Trophoblast cell (in vitro differentiated cells and primary cell): ENCODE results near the gene AATK.

ENCODE experiments used
- DNase-seq, 2 donors: peaks; one replicate each; pipeline ENCODE4 v3.0.0-alpha.2; 2016
- H2AFZ ChIP-seq: 2 replicates; pipeline ENCODE4 v1.6.1; 2013; ENCODE audit warnings: low read length, moderate library complexity, mild to moderate bottlenecking; ENCODE audit not compliant: insufficient read depth, poor library complexity
- H2AK5ac ChIP-seq: 2 replicates; pipeline ENCODE4 v1.6.1; 2013; ENCODE audit warnings: mild to moderate bottlenecking, low read length
- H2BK120ac ChIP-seq: 2 replicates; pipeline ENCODE4 v1.6.1; 2013; ENCODE audit warnings: low read length, mild to moderate bottlenecking, moderate library complexity; ENCODE audit not compliant: insufficient read depth, poor library complexity
- H2BK12ac ChIP-seq: 2 replicates; pipeline ENCODE4 v1.6.1; 2013; ENCODE audit warnings: mild to moderate bottlenecking, low read length, moderate library complexity
- H2BK5ac ChIP-seq: 2 replicates; pipeline ENCODE4 v1.6.1; 2013; ENCODE audit warnings: low read length, low read depth, moderate library complexity, mild to moderate bottlenecking; ENCODE audit not compliant: poor library complexity
- H3K14ac ChIP-seq: 2 replicates; pipeline ENCODE4 v1.6.1; 2013; ENCODE audit warnings: mild to moderate bottlenecking, low read length
- H3K18ac ChIP-seq: 2 replicates; pipeline ENCODE4 v1.6.1; 2013; ENCODE audit warnings: mild to moderate bottlenecking, low read length
- H3K23ac ChIP-seq: 2 replicates; pipeline ENCODE4 v1.6.1; 2013; ENCODE audit warnings: low read length
- H3K27ac ChIP-seq: 2 replicates; pipeline ENCODE4 v1.5.1; 2013; ENCODE audit warnings: low read depth, mild to moderate bottlenecking, inconsistent platforms, low read length, moderate library complexity
- H3K27me3 ChIP-seq: 2 replicates; pipeline ENCODE4 v1.6.1; 2013; ENCODE audit warnings: inconsistent platforms, mild to moderate bottlenecking, low read length, moderate library complexity; ENCODE audit not compliant: insufficient read depth
- H3K36me3 ChIP-seq, 2 experiments: 1 replicate in 1 of 2; 2 replicates in 1 of 2; pipeline ENCODE4 v1.6.1; 2013; ENCODE audit warnings: low read length in 2 of 2, mild to moderate bottlenecking in 2 of 2, moderate library complexity in 1 of 2; ENCODE audit not compliant: insufficient read depth in 2 of 2, control insufficient read depth in 1 of 2
- H3K4ac ChIP-seq: 2 replicates; pipeline ENCODE4 v1.6.1; 2013; ENCODE audit warnings: low read depth, mild to moderate bottlenecking, low read length, moderate library complexity
- H3K4me1 ChIP-seq, 2 experiments: 1 replicate in 1 of 2; 2 replicates in 1 of 2; pipeline ENCODE4 v1.6.1; 2013; ENCODE audit warnings: low read length in 2 of 2, mild to moderate bottlenecking in 2 of 2, moderate library complexity in 1 of 2; ENCODE audit not compliant: insufficient read depth in 2 of 2, control insufficient read depth in 1 of 2
- H3K4me2 ChIP-seq: 2 replicates; pipeline ENCODE4 v1.6.1; 2013; ENCODE audit warnings: inconsistent platforms, mild to moderate bottlenecking, low read length, moderate library complexity
- H3K4me3 ChIP-seq: 2 replicates; pipeline ENCODE4 v1.5.1; 2013; ENCODE audit warnings: mild to moderate bottlenecking, low read depth, low read length, inconsistent platforms
- H3K79me1 ChIP-seq: one replicate; pipeline ENCODE4 v1.6.1; 2013; ENCODE audit warnings: low read length
- H3K79me2 ChIP-seq: 2 replicates; pipeline ENCODE4 v1.6.1; 2013; ENCODE audit warnings: low read length, mild to moderate bottlenecking; ENCODE audit not compliant: control insufficient read depth, insufficient read depth, poor library complexity
- H3K9ac ChIP-seq: 2 replicates; pipeline ENCODE4 v1.6.1; 2013; ENCODE audit warnings: mild to moderate bottlenecking, low read length
- H3K9me3 ChIP-seq: 2 replicates; pipeline ENCODE4 v1.6.1; 2013; ENCODE audit warnings: low read depth, mild to moderate bottlenecking, control low read depth, inconsistent platforms, low read length; ENCODE audit not compliant: insufficient read depth
- H4K12ac ChIP-seq: 2 replicates; pipeline ENCODE4 v1.6.1; 2013; ENCODE audit warnings: low read depth, mild to moderate bottlenecking, low read length, moderate library complexity
- H4K8ac ChIP-seq: 2 replicates; pipeline ENCODE4 v1.6.1; 2013; ENCODE audit warnings: low read depth, mild to moderate bottlenecking, low read length, moderate library complexity
- H4K91ac ChIP-seq: one replicate; pipeline ENCODE4 v1.6.1; 2013; ENCODE audit warnings: low read depth, mild to moderate bottlenecking, low read length, moderate library complexity
- WGBS: extraction: QIAGEN DNeasy Blood & Tissue Kit; methylation state at CpG from one replicate; pipeline ENCODE4 v1.1.7; 2013; ENCODE audit warnings: missing lambda C conversion rate; ENCODE audit not compliant: insufficient read length, insufficient coverage; ENCODE audit errors: extremely low coverage; 5-methylcytosine and 5-hydroxymethylcytosine counted together

Gene AATK

DNA sequence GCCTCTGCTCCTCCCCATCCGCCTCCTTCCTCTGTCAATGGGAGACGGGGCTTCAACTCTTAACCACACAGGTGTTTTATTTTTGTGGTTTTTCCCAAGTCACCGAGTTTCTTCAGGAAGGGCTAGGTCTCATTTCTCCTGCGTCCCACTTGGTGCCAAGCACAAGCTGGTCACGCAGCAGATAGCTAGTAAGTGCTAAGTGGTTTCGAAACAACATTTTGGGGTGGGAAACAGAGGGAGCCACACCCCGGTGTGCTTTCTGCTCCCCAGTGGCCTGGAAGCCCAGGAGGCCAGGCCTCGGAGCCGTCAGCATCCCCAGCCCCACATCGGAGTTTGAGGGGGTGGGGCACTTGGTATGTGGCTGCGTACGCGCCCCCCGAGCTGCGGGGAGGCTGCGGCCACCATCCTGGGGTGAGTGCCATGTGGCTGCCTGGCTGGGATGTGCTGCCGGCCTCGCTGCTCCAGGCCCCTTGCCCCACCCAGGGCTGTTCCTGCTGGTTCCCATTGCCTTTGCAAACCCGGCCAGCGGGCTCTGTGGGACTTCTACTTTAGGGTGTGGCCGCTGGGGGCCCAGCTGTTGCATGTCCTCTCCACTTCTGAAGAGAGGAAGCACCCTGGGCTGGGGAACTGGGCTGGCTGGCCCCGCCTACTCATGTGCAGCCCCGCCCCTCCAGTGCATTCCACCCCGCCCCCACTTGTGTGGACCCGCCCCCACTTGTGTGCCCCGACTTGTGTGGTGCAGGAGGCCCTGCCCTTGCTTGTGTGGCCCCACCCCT, 75.5 kb downstream of the AATK start:
- Histone ChIP-seq H3K9me3 (no peaks in the 10 kb centered on the region), H3K79me1 (peaks cover 5% of the 10 kb centered on the region), H3K27me3 (no peaks in the 10 kb centered on the region), H2AFZ (no peak overlapping the region), H2BK120ac (no peak overlapping the region), H2BK12ac (no peak overlapping the region), H4K12ac (no peak overlapping the region), H4K91ac (no peak overlapping the region), H3K4me1 (peaks cover 19% of the 10 kb centered on the region in 2 experiments), H3K14ac (no peak overlapping the region), H4K8ac (no peak overlapping the region), H3K4me2 (no peak overlapping the region), H3K4me3 (peak overlapping the region; percentile 5), H3K36me3 (peaks cover 28 to 53% of the 10 kb centered on the region in 2 experiments), H3K79me2 (peaks cover 5% of the 10 kb centered on the region), H3K23ac (no peak overlapping the region), H3K9ac (no peak overlapping the region), H3K27ac (no peak overlapping the region), H2AK5ac (no peak overlapping the region), H3K4ac (no peak overlapping the region), H3K18ac (no peak overlapping the region), H2BK5ac (no peak overlapping the region)
- WGBS = no CpG with 5 or more reads among the region's 26 CpGs
- DNase-seq = peak; percentile 29 to 35

DNA sequence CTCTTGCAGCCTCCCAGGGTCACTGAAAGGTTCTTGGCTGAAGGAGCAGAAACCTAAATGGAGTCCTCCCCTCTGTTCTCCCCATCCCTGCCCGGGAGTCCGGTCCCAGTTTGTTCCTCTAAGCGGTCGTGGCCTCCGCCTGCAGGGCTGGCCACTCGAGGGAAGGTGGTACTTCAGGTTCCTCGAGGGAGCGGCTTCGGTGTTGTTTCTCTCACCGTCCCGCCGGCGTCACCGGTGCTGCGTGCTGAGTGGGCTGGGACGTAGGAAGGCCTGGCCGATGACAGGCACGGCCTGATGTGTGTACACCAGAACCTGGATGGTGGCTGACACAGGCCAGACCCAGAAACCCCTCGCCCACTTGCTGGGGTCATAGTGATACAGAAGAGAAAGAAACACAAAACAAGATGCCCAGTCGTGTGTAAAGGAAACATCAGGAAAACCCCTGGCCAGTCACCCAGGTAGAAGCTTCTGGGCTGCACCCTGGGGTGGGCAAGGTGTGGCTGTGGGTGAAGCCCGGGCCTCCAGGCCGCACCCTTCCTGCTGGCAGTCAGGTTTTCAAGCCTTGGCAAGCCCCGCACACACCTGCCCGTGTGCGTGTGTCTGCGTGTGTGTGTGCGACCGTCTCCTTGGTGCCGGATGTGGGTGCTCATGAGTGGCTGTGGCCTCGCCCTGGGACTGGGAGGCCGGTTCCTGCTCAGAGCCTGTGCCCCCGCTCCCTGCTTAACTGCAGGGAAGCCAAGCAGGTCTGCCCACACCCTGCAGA, 79.1 kb downstream of the AATK start:
- Histone ChIP-seq H2AK5ac (no peak overlapping the region), H3K9ac (no peak overlapping the region), H3K4me1 (peaks cover under 1 to 1% of the 10 kb centered on the region in 2 experiments), H2BK12ac (no peak overlapping the region), H4K91ac (no peak overlapping the region), H2BK120ac (no peak overlapping the region), H3K23ac (no peak overlapping the region), H4K12ac (no peak overlapping the region), H3K9me3 (no peaks in the 10 kb centered on the region), H3K36me3 (peaks cover 43 to 64% of the 10 kb centered on the region in 2 experiments), H3K4me2 (no peak overlapping the region), H3K79me1 (no peaks in the 10 kb centered on the region), H3K18ac (no peak overlapping the region), H4K8ac (no peak overlapping the region), H3K4me3 (no peak overlapping the region), H3K27ac (no peak overlapping the region), H3K27me3 (no peaks in the 10 kb centered on the region), H2AFZ (no peak overlapping the region), H3K14ac (no peak overlapping the region), H2BK5ac (no peak overlapping the region), H3K79me2 (no peaks in the 10 kb centered on the region), H3K4ac (no peak overlapping the region)
- no peak for DNase-seq
- WGBS = no CpG with 5 or more reads among the region's 32 CpGs

DNA sequence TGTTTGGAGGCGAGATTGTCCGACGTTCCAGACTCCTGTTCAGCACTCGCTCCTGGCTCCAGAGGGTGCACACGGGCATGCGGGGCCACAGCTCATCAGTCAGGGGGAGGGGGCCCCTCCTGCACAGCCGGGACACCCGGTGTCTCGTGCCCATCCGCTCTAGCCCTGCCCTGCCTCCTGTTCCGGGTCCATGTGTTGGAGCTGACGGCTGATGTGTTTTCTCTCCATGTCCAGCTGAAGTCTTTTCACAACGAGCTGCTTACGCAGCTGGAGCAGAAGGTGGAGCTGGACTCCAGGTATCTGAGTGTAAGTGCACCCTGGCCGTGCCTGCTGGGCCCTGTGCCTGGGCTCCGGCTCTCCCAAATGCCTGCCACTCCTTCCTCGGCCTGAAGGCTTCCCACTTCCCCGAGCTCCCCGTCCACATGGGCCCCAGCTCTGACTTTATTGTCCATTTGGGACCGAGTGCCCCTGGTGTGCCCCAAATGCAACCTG, 80.6 kb downstream of the AATK start:
- no peak overlapping the region for H2AFZ ChIP-seq
- no peak overlapping the region for H3K27ac ChIP-seq
- no peak overlapping the region for H2AK5ac ChIP-seq
- no peak overlapping the region for H3K4ac ChIP-seq
- H4K8ac ChIP-seq = no peak overlapping the region
- H2BK120ac ChIP-seq = no peak overlapping the region
- H3K4me1 ChIP-seq = no peaks in the 10 kb centered on the region
- H3K9me3 ChIP-seq = no peaks in the 10 kb centered on the region
- no peak overlapping the region for H3K4me3 ChIP-seq
- H2BK12ac ChIP-seq = no peak overlapping the region
- H3K14ac ChIP-seq = no peak overlapping the region
- H3K79me2 ChIP-seq = no peaks in the 10 kb centered on the region
- H2BK5ac ChIP-seq = no peak overlapping the region
- no peak for DNase-seq
- H4K91ac ChIP-seq = no peak overlapping the region
- no CpG with 5 or more reads among the region's 20 CpGs for WGBS
- H3K23ac ChIP-seq = no peak overlapping the region
- H3K27me3 ChIP-seq = no peaks in the 10 kb centered on the region
- no peak overlapping the region for H3K9ac ChIP-seq
- no peak overlapping the region for H3K4me2 ChIP-seq
- no peaks in the 10 kb centered on the region for H3K79me1 ChIP-seq
- H3K18ac ChIP-seq = no peak overlapping the region
- no peak overlapping the region for H4K12ac ChIP-seq
- peaks cover 52 to 56% of the 10 kb centered on the region in 2 experiments for H3K36me3 ChIP-seq

DNA sequence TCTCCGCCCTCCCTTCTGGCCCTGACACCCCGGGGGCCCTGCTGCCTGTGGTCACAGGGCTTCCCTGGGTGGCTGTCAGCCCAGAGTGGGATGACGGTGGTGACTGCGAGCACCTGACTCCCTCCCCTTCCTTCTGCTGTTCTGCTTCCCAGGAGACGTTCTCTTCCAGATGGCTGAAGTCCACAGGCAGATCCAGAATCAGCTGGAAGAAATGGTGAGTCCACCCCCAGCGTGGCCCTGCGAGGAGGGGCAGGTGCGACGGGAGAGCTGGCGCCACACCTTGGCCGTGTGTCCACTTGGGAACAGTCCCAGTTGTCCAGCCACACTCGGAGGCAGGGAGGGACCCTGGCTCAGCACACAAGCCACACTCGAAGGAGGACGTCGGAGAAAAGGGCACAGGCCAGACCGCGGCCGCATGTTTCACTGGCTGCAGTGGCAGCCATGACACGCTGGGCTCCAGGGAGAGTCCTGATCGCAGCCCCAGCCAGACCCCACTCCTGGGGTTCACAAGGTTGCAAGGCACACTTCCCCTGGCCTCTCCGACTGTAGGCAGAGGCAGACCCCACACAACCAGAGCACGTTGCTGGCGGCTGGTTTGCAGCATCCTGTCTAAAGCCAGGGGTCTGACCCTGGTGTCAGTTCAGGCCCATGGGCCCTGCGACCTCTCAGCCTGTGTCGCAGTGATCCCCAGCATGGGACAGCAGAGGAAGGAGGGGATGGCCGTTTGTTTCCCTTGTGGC, 81.2 kb downstream of the AATK start:
- no peak overlapping the region for H3K23ac ChIP-seq
- WGBS = no CpG with 5 or more reads among the region's 26 CpGs

More for the DNA sequence above, 81.2 kb downstream of the AATK start:
- Histone ChIP-seq H3K79me2 (no peaks in the 10 kb centered on the region), H2BK5ac (no peak overlapping the region), H2AFZ (no peak overlapping the region), H4K91ac (no peak overlapping the region), H3K27me3 (no peaks in the 10 kb centered on the region), H3K4me2 (no peak overlapping the region), H2BK120ac (no peak overlapping the region), H3K4me3 (peak overlapping the region; percentile 18), H3K4me1 (no peaks in the 10 kb centered on the region), H3K79me1 (no peaks in the 10 kb centered on the region), H3K9me3 (no peaks in the 10 kb centered on the region), H3K9ac (no peak overlapping the region), H3K18ac (no peak overlapping the region), H2BK12ac (no peak overlapping the region), H2AK5ac (no peak overlapping the region), H3K4ac (no peak overlapping the region), H4K12ac (no peak overlapping the region), H3K14ac (no peak overlapping the region), H4K8ac (no peak overlapping the region), H3K27ac (no peak overlapping the region), H3K36me3 (peaks cover 56 to 57% of the 10 kb centered on the region in 2 experiments)
- DNase-seq = no peak
